SK-N-SH treated with all-trans-retinoic acid at 6 μM for 48 hours (cell line): ENCODE data around the gene CDHR3.

Source experiments
- ATAC-seq: fragments of 200-7000 bp; cut with Tn5 transposase; 3 replicates; pipeline ENCODE4 v1.9.1; 2020; ENCODE audit warnings: mild to moderate bottlenecking, moderate library complexity
- ARNTL ChIP-seq: fragments of 450-650 bp; formaldehyde crosslinking; IDR thresholded peaks from 2 replicates; pipeline ENCODE4 v1.5.0; 2020; ENCODE audit warnings: low read depth, mild to moderate bottlenecking, moderate library complexity, borderline replicate concordance
- BACH2 ChIP-seq: fragments of 250-450 bp; sonication (Bioruptor Pico); IDR thresholded peaks from 2 replicates; pipeline ENCODE4 v1.9.0; 2021; ENCODE audit warnings: mild to moderate bottlenecking, borderline replicate concordance
- ESRRG ChIP-seq: fragments of 250-450 bp; sonication (Bioruptor Pico); IDR thresholded peaks from 2 replicates; pipeline ENCODE4 v1.6.1; 2021; ENCODE audit warnings: mild to moderate bottlenecking
- GLIS3 ChIP-seq: fragments of 250-450 bp; sonication (Bioruptor Pico); IDR thresholded peaks from 2 replicates; pipeline ENCODE4 v1.5.0; 2020; ENCODE audit warnings: mild to moderate bottlenecking, moderate library complexity
- ISL1 ChIP-seq: fragments of 250-450 bp; sonication (Bioruptor Pico); IDR thresholded peaks from 2 replicates; pipeline ENCODE4 v2.1.2; 2022; ENCODE audit warnings: mild to moderate bottlenecking, moderate library complexity
- OSR1 ChIP-seq: fragments of 250-450 bp; sonication (Bioruptor Pico); IDR thresholded peaks from 2 replicates; pipeline ENCODE4 v1.8.0; 2022; ENCODE audit warnings: moderate library complexity, mild to moderate bottlenecking, inconsistent platforms
- PPARA ChIP-seq: fragments of 250-450 bp; sonication (Bioruptor Pico); IDR thresholded peaks from 2 replicates; pipeline ENCODE4 v1.5.0; 2020; ENCODE audit warnings: mild to moderate bottlenecking, borderline replicate concordance
- RARB ChIP-seq: fragments of 250-450 bp; sonication (Bioruptor Pico); IDR thresholded peaks from 2 replicates; pipeline ENCODE4 v1.8.0; 2021; ENCODE audit warnings: mild to moderate bottlenecking, moderate library complexity
- SNAI2 ChIP-seq: fragments of 250-450 bp; sonication (Bioruptor Pico); IDR thresholded peaks from 2 replicates; pipeline ENCODE4 v1.5.0; 2020; ENCODE audit warnings: mild to moderate bottlenecking, moderate library complexity
- TCF4 ChIP-seq: fragments of 250-450 bp; sonication (Bioruptor Pico); IDR thresholded peaks from 2 replicates; pipeline ENCODE4 v1.8.0; 2021; ENCODE audit warnings: mild to moderate bottlenecking, moderate library complexity, borderline replicate concordance
- ZFP30 ChIP-seq: fragments of 450-650 bp; formaldehyde crosslinking; IDR thresholded peaks from 2 replicates; pipeline ENCODE4 v1.5.0; 2022; ENCODE audit warnings: mild to moderate bottlenecking, moderate library complexity
- ZNF70 ChIP-seq: fragments of 450-650 bp; formaldehyde crosslinking; IDR thresholded peaks from 2 replicates; pipeline ENCODE4 v1.5.0; 2020; ENCODE audit warnings: mild to moderate bottlenecking, moderate library complexity
- ZNF8 ChIP-seq: fragments of 450-650 bp; formaldehyde crosslinking; IDR thresholded peaks from 2 replicates; pipeline ENCODE4 v1.5.0; 2020; ENCODE audit warnings: mild to moderate bottlenecking, moderate library complexity
- TF ChIP-seq, protein P1 (sequence below): fragments of 250-450 bp; sonication (Bioruptor Pico); IDR thresholded peaks from 2 replicates; pipeline ENCODE4 v1.5.0; 2020; ENCODE audit warnings: mild to moderate bottlenecking, moderate library complexity
- TF ChIP-seq, protein P2 (sequence below): fragments of 250-450 bp; sonication (Bioruptor Pico); IDR thresholded peaks from 2 replicates; pipeline ENCODE4 v1.5.1; 2021; ENCODE audit warnings: mild to moderate bottlenecking, moderate library complexity
- TF ChIP-seq, protein P3 (sequence below): fragments of 250-450 bp; sonication (Bioruptor Pico); IDR thresholded peaks from 2 replicates; pipeline ENCODE4 v1.8.0; 2021; ENCODE audit warnings: low read depth, mild to moderate bottlenecking, moderate library complexity, borderline replicate concordance

The CDHR3 gene

DNA sequence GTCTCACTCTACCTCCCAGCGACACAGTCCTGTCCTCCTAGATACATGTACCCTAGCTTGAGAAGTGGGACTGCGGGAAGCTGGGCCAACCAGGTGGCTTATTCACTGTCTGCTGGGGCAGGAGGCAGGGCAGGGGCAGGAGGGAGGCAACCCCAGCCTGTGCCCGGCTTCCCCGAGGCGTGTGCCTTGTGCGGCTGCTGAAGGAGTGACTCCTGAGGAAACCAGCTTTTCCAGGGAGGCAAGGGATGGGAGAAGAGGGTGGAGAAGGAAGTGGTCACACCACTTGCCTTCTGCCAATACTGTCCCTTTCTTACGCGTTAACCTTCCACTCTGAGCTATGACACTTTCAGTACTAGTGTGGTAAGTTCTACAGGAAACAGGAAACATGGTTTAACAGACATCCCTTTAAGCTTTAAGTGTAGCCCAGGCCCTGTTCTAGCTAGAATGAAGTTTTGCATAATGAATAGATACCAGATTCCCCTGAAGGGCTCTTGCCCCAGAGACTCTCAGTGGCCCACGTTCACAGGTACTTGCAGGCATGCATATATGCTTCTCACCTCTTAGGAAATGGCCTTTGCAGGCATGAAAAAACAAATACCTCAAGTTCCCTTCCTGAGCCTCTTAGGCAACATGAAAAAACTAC is 108.4 kb downstream of the CDHR3 start (continued):
- no peak for TF ChIP-seq TCF4 (CRISPR knock-in tag)
- TF ChIP-seq ESRRG (CRISPR knock-in tag), result no peak
- TF ChIP-seq ZFP30 (CRISPR knock-in tag), result no peak
- TF ChIP-seq PPARA (CRISPR knock-in tag), result no peak
- no peak for TF ChIP-seq OSR1 (CRISPR knock-in tag)

DNA sequence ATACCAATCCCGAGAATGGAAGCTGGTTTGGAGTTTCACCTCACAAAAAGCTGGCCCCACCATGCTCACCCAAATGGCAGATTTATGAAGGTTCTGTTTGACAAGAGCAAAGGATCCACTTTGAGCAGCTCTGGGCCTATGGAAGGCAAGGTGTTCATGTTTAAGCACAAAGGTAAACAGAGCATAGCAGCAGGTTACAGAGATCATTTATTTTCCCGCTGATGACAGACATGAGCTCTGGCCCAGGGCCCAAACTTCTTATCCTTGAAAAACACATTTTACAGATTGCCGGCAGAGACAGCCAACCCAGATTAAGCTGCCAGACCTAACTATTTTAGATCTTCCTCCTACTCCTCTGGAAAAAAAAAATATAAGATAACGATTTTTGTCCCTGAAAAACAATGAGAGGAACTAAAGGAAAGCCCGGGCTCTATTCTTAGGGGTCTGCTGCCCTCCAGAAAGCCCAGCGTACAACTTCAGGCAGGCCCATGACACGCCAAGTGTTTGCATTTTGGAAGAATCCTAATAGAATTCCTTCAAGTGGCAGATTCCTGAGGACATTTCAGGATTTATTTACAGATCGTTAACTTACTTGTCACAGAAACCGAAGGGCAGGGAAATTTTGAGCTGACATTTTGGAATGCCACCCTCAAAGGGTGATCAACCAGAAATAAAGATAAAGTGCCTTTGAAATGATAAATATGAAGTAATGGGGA is 109.1 kb downstream of the CDHR3 start:
- peak; percentile 32 for ATAC-seq
- TF ChIP-seq TCF4 (CRISPR knock-in tag) (peak; percentile 45; the same call in 1 of the 2 replicates), RARB (CRISPR knock-in tag) (no peak), SNAI2 (no peak), ISL1 (peak; percentile 47; the same call in 1 of the 2 replicates), ZNF8 (CRISPR knock-in tag) (no peak), ESRRG (CRISPR knock-in tag) (no peak), GLIS3 (CRISPR knock-in tag) (no peak)
- TF ChIP-seq, protein P1, sequence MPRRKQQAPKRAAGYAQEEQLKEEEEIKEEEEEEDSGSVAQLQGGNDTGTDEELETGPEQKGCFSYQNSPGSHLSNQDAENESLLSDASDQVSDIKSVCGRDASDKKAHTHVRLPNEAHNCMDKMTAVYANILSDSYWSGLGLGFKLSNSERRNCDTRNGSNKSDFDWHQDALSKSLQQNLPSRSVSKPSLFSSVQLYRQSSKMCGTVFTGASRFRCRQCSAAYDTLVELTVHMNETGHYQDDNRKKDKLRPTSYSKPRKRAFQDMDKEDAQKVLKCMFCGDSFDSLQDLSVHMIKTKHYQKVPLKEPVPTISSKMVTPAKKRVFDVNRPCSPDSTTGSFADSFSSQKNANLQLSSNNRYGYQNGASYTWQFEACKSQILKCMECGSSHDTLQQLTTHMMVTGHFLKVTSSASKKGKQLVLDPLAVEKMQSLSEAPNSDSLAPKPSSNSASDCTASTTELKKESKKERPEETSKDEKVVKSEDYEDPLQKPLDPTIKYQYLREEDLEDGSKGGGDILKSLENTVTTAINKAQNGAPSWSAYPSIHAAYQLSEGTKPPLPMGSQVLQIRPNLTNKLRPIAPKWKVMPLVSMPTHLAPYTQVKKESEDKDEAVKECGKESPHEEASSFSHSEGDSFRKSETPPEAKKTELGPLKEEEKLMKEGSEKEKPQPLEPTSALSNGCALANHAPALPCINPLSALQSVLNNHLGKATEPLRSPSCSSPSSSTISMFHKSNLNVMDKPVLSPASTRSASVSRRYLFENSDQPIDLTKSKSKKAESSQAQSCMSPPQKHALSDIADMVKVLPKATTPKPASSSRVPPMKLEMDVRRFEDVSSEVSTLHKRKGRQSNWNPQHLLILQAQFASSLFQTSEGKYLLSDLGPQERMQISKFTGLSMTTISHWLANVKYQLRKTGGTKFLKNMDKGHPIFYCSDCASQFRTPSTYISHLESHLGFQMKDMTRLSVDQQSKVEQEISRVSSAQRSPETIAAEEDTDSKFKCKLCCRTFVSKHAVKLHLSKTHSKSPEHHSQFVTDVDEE, result peak; percentile 59

DNA sequence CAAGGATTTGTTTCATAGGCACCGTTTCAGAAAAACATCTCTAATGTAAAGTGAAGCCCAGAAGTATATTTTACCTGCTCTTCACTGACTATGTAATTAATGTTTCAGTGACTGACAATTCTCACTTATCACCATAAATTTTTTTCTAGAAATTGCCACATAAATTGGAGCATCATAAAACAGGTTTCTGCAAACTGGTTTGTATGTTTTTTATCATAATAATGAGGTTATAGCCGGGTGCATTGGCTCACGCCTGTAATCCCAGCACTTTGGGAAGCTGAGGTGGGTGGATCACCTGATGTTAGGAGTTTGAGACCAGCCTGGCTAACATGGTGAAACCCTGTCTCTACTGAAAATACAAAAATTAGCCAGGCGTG is 109.6 kb downstream of the CDHR3 start:
- TF ChIP-seq, protein P1, result no peak
- no peak for TF ChIP-seq TCF4 (CRISPR knock-in tag)
- TF ChIP-seq, protein P2, sequence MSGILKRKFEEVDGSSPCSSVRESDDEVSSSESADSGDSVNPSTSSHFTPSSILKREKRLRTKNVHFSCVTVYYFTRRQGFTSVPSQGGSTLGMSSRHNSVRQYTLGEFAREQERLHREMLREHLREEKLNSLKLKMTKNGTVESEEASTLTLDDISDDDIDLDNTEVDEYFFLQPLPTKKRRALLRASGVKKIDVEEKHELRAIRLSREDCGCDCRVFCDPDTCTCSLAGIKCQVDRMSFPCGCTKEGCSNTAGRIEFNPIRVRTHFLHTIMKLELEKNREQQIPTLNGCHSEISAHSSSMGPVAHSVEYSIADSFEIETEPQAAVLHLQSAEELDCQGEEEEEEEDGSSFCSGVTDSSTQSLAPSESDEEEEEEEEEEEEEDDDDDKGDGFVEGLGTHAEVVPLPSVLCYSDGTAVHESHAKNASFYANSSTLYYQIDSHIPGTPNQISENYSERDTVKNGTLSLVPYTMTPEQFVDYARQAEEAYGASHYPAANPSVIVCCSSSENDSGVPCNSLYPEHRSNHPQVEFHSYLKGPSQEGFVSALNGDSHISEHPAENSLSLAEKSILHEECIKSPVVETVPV (CRISPR knock-in tag), result no peak
- no peak for ATAC-seq

DNA sequence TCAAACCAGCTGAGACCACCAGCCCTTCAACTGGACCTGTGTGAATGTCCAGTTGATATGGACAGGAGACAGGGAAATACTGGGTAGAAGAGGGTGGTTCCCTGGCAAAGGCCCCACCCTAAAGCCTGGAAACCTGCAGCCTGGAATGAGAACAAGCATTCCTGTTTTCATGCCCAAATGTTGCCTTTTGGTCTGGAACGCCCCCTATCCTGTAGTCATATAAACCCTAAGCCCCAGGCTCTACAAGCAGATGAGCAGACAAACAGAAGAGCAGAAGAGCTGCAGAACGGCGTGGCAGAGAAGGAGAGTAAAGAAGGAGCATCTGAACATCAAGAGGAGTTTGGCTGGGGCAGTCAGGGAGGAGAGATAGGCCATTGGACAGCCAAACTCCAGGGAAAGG is 110.6 kb downstream of the CDHR3 start:
- no peak for ATAC-seq
- TF ChIP-seq ZNF70 (CRISPR knock-in tag) (no peak), GLIS3 (CRISPR knock-in tag) (no peak), BACH2 (CRISPR knock-in tag) (no peak), ARNTL (CRISPR knock-in tag) (no peak), PPARA (CRISPR knock-in tag) (no peak)
- TF ChIP-seq, protein P1, result no peak
- TF ChIP-seq, protein P2 (CRISPR knock-in tag), result no peak
- TF ChIP-seq, protein P3, sequence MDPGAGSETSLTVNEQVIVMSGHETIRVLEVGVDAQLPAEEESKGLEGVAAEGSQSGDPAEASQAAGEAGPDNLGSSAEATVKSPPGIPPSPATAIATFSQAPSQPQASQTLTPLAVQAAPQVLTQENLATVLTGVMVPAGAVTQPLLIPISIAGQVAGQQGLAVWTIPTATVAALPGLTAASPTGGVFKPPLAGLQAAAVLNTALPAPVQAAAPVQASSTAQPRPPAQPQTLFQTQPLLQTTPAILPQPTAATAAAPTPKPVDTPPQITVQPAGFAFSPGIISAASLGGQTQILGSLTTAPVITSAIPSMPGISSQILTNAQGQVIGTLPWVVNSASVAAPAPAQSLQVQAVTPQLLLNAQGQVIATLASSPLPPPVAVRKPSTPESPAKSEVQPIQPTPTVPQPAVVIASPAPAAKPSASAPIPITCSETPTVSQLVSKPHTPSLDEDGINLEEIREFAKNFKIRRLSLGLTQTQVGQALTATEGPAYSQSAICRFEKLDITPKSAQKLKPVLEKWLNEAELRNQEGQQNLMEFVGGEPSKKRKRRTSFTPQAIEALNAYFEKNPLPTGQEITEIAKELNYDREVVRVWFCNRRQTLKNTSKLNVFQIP (CRISPR knock-in tag), result no peak
